ENCODE measurements around the gene VWA2. TPM values are rescaled to one million over a fixed set of nuclear protein-coding genes. Genes with fewer than 3 reads are reported as not detected.
A peak's percentile ranks its signal among the peaks of the same experiment; 100 is the strongest.

VWA2 gene
- total RNA-seq, 1 experiment from 2014 or later, result not detected

- no peaks in the 10 kb centered on the region for H3K9me3 Mint-ChIP-seq (ENCODE audit: unreplicated experiment)
- ChIA-PET CTCF (interaction anchor here (0.7 to 0.8 kb wide), 3 partner anchors 10 to 122 kb away, joined by 3 to 6 read pairs (median 4); no protein-coding TSS in a partner anchor), POLR2A (interaction anchor here (1.0 to 1.2 kb wide), 2 partner anchors 8 to 10 kb away, joined by 3 read pairs; no protein-coding TSS in a partner anchor)
- H3K36me3 Mint-ChIP-seq (ENCODE audit: insufficient read depth, unreplicated experiment), result peaks cover 4% of the 10 kb centered on the region
- no peak for DNase-seq (ENCODE audit: unreplicated experiment)
- TF ChIP-seq, protein P1, sequence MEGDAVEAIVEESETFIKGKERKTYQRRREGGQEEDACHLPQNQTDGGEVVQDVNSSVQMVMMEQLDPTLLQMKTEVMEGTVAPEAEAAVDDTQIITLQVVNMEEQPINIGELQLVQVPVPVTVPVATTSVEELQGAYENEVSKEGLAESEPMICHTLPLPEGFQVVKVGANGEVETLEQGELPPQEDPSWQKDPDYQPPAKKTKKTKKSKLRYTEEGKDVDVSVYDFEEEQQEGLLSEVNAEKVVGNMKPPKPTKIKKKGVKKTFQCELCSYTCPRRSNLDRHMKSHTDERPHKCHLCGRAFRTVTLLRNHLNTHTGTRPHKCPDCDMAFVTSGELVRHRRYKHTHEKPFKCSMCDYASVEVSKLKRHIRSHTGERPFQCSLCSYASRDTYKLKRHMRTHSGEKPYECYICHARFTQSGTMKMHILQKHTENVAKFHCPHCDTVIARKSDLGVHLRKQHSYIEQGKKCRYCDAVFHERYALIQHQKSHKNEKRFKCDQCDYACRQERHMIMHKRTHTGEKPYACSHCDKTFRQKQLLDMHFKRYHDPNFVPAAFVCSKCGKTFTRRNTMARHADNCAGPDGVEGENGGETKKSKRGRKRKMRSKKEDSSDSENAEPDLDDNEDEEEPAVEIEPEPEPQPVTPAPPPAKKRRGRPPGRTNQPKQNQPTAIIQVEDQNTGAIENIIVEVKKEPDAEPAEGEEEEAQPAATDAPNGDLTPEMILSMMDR (IDR thresholded peaks at IDR 0.05; ENCODE audit: unreplicated experiment), result no peak
- BruUV-seq (replicated peaks), result no TSS peak
- H3K27me3 Mint-ChIP-seq (ENCODE audit: insufficient read depth, unreplicated experiment), result no peaks in the 10 kb centered on the region
- H3K27ac Mint-ChIP-seq (ENCODE audit: low read depth, unreplicated experiment), result no peak overlapping the region
- no peaks in the 10 kb centered on the region for H3K4me1 Mint-ChIP-seq (ENCODE audit: insufficient read depth, unreplicated experiment)
- intact Hi-C loops (cut with micrococcal nuclease), result no loop called here
- no peak overlapping the region for H3K4me3 Mint-ChIP-seq (ENCODE audit: unreplicated experiment)
Measured at GRCh38 chr10:114313139-114313538, 74.1 kb downstream of the VWA2 start.

DNA sequence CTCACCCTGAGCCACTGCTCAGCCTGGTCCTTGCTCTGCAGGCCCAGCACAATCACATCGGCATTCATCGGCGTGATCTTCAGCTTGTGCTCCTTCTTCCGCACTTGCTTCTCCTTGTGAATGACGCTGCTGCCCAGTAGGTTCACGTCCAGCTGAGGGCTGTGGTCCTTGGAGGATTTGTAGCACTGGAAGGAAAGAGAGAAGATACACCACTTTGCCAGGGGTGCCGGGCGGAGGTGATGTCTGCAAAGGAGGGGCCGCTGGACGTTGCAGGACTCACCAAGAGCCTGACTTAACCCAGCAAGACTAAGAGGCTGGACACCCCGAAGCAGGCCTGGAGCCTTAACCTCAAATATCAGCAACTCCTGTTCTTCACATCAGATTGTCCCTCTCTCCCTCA lies 74.8 kb downstream of the VWA2 start:
- TF ChIP-seq, protein P1 (IDR thresholded peaks at IDR 0.05; ENCODE audit: unreplicated experiment), result no peak
- ChIA-PET CTCF (no interaction called here), POLR2A (no interaction called here)
- H3K27me3 Mint-ChIP-seq (ENCODE audit: insufficient read depth, unreplicated experiment), result no peaks in the 10 kb centered on the region
- no peaks in the 10 kb centered on the region for H3K4me1 Mint-ChIP-seq (ENCODE audit: insufficient read depth, unreplicated experiment)
- no peaks in the 10 kb centered on the region for H3K9me3 Mint-ChIP-seq (ENCODE audit: unreplicated experiment)
- no peak overlapping the region for H3K4me3 Mint-ChIP-seq (ENCODE audit: unreplicated experiment)
- H3K36me3 Mint-ChIP-seq (ENCODE audit: insufficient read depth, unreplicated experiment), result peaks cover 4% of the 10 kb centered on the region
- intact Hi-C loops (cut with micrococcal nuclease), result no loop called here
- BruUV-seq (replicated peaks), result no TSS peak
- no peak for DNase-seq (ENCODE audit: unreplicated experiment)
- no peak overlapping the region for H3K27ac Mint-ChIP-seq (ENCODE audit: low read depth, unreplicated experiment)

GRCh38 chr10:114315566-114316420 lies 76.7 kb downstream of the VWA2 start:
- H3K36me3 Mint-ChIP-seq (ENCODE audit: insufficient read depth, unreplicated experiment), result peaks cover 9% of the 10 kb centered on the region

GRCh38 chr10:114316744-114317143 lies 77.7 kb downstream of the VWA2 start:
- DNase-seq (ENCODE audit: unreplicated experiment), result no peak
- ChIA-PET CTCF (interaction anchor here (0.7 to 0.9 kb wide), 2 partner anchors 14 to 121 kb away, joined by 3 read pairs; no protein-coding TSS in a partner anchor), POLR2A (interaction anchor here (1.6 kb wide), 1 partner anchor 10 kb away, joined by 3 read pairs; no protein-coding TSS in a partner anchor)
- intact Hi-C loops (cut with micrococcal nuclease), result no loop called here
- H3K27ac Mint-ChIP-seq (ENCODE audit: low read depth, unreplicated experiment), result peak overlapping the region; percentile 16
- no peaks in the 10 kb centered on the region for H3K27me3 Mint-ChIP-seq (ENCODE audit: insufficient read depth, unreplicated experiment)
- TF ChIP-seq, protein P1 (IDR thresholded peaks at IDR 0.05; ENCODE audit: unreplicated experiment), result no peak
- BruUV-seq (replicated peaks), result no TSS peak
- H3K36me3 Mint-ChIP-seq (ENCODE audit: insufficient read depth, unreplicated experiment), result peaks cover 7% of the 10 kb centered on the region
- H3K9me3 Mint-ChIP-seq (ENCODE audit: unreplicated experiment), result no peaks in the 10 kb centered on the region
- no peak overlapping the region for H3K4me3 Mint-ChIP-seq (ENCODE audit: unreplicated experiment)
- H3K4me1 Mint-ChIP-seq (ENCODE audit: insufficient read depth, unreplicated experiment), result peaks cover 23% of the 10 kb centered on the region

More at GRCh38 chr10:114315566-114316420, 76.7 kb downstream of the VWA2 start:
- ChIA-PET CTCF (interaction anchor here (0.9 kb wide), 1 partner anchor 122 kb away, joined by 3 read pairs; no protein-coding TSS in a partner anchor), POLR2A (interaction anchor here (0.7 kb wide), 1 partner anchor 607 kb away, joined by 3 read pairs; no protein-coding TSS in a partner anchor)
- peaks cover 13% of the 10 kb centered on the region for H3K4me1 Mint-ChIP-seq (ENCODE audit: insufficient read depth, unreplicated experiment)
- peak overlapping the region; percentile 16 for H3K27ac Mint-ChIP-seq (ENCODE audit: low read depth, unreplicated experiment)
- no peak for DNase-seq (ENCODE audit: unreplicated experiment)
- no TSS peak for BruUV-seq (replicated peaks)
- no peaks in the 10 kb centered on the region for H3K9me3 Mint-ChIP-seq (ENCODE audit: unreplicated experiment)
- H3K4me3 Mint-ChIP-seq (ENCODE audit: unreplicated experiment), result no peak overlapping the region
- H3K27me3 Mint-ChIP-seq (ENCODE audit: insufficient read depth, unreplicated experiment), result no peaks in the 10 kb centered on the region
- intact Hi-C loops (cut with micrococcal nuclease), result no loop called here
- TF ChIP-seq, protein P1 (IDR thresholded peaks at IDR 0.05; ENCODE audit: unreplicated experiment), result no peak
